ENCODE results near the gene PRND.

GRCh38 chr20:4763261-4763660 lies 41.6 kb downstream of the PRND start:
- no peak for TF ChIP-seq CTCF (IDR thresholded peaks at IDR 0.05; ENCODE audit: control extremely low read depth in 1 of 3, insufficient read depth in 1 of 3, low read depth in 1 of 3, low read length in 3 of 3)
- no peak for TF ChIP-seq POU5F1 (IDR thresholded peaks at IDR 0.05; ENCODE audit: low read depth, low read length)
- no peak for TF ChIP-seq POLR2AphosphoS5 (IDR thresholded peaks at IDR 0.05; ENCODE audit: low read depth, low read length)
- no peak for TF ChIP-seq BCL11A (IDR thresholded peaks at IDR 0.05; ENCODE audit: low read depth in 2 of 2, low read length in 2 of 2)
- no peak for TF ChIP-seq EZH2 (IDR thresholded peaks at IDR 0.05; ENCODE audit: low read depth, low read length, severe bottlenecking)
- no peak for TF ChIP-seq RXRA (IDR thresholded peaks at IDR 0.05; ENCODE audit: insufficient read depth, low read depth, low read length)
- no peak for TF ChIP-seq PHF8 (conservative IDR thresholded peaks at IDR 0.05; ENCODE audit: low read depth, low read length)
- no peak for TF ChIP-seq TCF12 (IDR thresholded peaks at IDR 0.05; ENCODE audit: low read depth, low read length)
- no peak for TF ChIP-seq RFX5 (IDR thresholded peaks at IDR 0.05; ENCODE audit: borderline replicate concordance, low read depth, low read length)
- no peak for TF ChIP-seq TAF1 (IDR thresholded peaks at IDR 0.05; ENCODE audit: low read depth, low read length)
- TF ChIP-seq HDAC2 (IDR thresholded peaks at IDR 0.05; ENCODE audit: borderline replicate concordance in 1 of 2, low read depth in 2 of 2, low read length in 2 of 2), result no peak
- TF ChIP-seq MAX (IDR thresholded peaks at IDR 0.05), result no peak
